ENCODE data around the gene TLR7. TPM values are rescaled to one million over a fixed set of nuclear protein-coding genes. Genes with fewer than 3 reads are reported as not detected.

The TLR7 gene
- total and polyA plus RNA-seq, 10 of the 15 experiments (the other 5 are each of a cell fraction or from before 2014, with no cell fraction given): 12.0 to 44.4 (median 22.6) TPM

DNA sequence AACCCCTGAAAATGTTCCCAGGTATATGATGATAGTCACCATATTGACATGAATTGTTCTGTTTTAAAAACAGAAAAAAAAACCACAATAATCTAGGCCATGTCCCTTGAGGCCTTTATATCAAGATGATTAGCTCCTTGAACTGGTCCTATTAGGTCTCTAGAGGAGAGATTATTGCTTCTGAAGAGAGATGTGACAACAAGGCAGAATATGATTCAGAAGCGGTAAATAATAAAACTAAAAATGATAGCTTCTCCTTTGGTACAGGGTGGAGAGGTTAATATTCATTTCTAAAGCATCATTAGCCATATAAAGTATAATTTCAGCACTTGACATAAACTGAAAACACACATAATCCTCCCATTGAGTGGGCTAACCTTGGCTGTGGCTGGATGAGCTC lies 65.4 kb downstream of the TLR7 start (continued):
- TF ChIP-seq ZBTB4 (CRISPR knock-in tag; IDR thresholded peaks at IDR 0.05) (no peak), KLF5 (IDR thresholded peaks at IDR 0.05; ENCODE audit: partially characterized antibody) (no peak), PAX8 (IDR thresholded peaks at IDR 0.05) (no peak)

- BruUV-seq (replicated peaks): no TSS peak
- in situ Hi-C loops (cut with MboI): no loop called here
- intact Hi-C loops (cut with micrococcal nuclease; ENCODE audit: unreplicated experiment): no loop called here
- no peak for ATAC-seq
- H3K4me1 ChIP-seq (ENCODE audit: control insufficient read depth, insufficient read depth, low read length): no peaks in the 10 kb centered on the region
- no peaks in the 10 kb centered on the region for H3K27me3 ChIP-seq (replicated peaks in 1 of 2; ENCODE audit: control insufficient read depth in 2 of 2, insufficient read depth in 2 of 2, low read length in 1 of 2)
- SMC1A ChIA-PET (ENCODE audit: uncharacterized antibody, unreplicated experiment): no interaction called here
- H3K9me3 ChIP-seq (replicated peaks; ENCODE audit: control insufficient read depth, insufficient read depth, low read length): no peaks in the 10 kb centered on the region; the same call in 2 of the 3 replicates
- FAIRE-seq: no peak
- H3K4me3 ChIP-seq: no peak overlapping the region
- H3K36me3 ChIP-seq (ENCODE audit: control insufficient read depth in 2 of 2, insufficient read depth in 2 of 2, low read length in 1 of 2): no peaks in the 10 kb centered on the region
- no peak overlapping the region for H3K4me2 ChIP-seq (ENCODE audit: control insufficient read depth, insufficient read depth)
- 77% methylated on average over 5 of the region's 5 CpGs for WGBS (ENCODE audit: insufficient coverage, insufficient replicate concordance, low lambda C conversion rate, missing lambda C conversion rate)
- TF ChIP-seq CEBPZ (IDR thresholded peaks at IDR 0.05; ENCODE audit: low read depth, low read length) (no peak), ASH2L (IDR thresholded peaks at IDR 0.05; ENCODE audit: borderline replicate concordance, low read depth) (no peak), ESRRA (IDR thresholded peaks at IDR 0.05; ENCODE audit: low read length) (no peak), SMC3 (IDR thresholded peaks at IDR 0.05; ENCODE audit: borderline replicate concordance, low read length) (no peak)
- no peak overlapping the region for H3K9ac ChIP-seq (ENCODE audit: control insufficient read depth, insufficient read depth, low read length)
- no peaks in the 10 kb centered on the region for H3K79me2 ChIP-seq (ENCODE audit: control insufficient read depth, insufficient read depth, low read length)
- no peak overlapping the region for H3K27ac ChIP-seq (ENCODE audit: control insufficient read depth, insufficient read depth)
- H4K20me1 ChIP-seq (ENCODE audit: control insufficient read depth, insufficient read depth): no peaks in the 10 kb centered on the region
- POLR2A ChIA-PET: no interaction called here
- no peak overlapping the region for H2AFZ ChIP-seq (ENCODE audit: control insufficient read depth, low read depth, low read length)
- no peak for DNase-seq (ENCODE audit: low read depth, low spot score)
- CTCF ChIA-PET: interaction anchor here (1.2 kb wide), 1 partner anchor 573 kb away, joined by 3 read pairs; no protein-coding TSS in a partner anchor
- RAD21 ChIA-PET (ENCODE audit: unreplicated experiment): no interaction called here
Measured at GRCh38 chrX:12934850-12935249, 68.0 kb downstream of the TLR7 start.

Measured in GM12878 (cell line).